Stromal cell of bone marrow (primary cell): ENCODE results near the gene INSIG2.
"Not testable (repeated sequence)": the region's sequence is repeated elsewhere in the genome, so short reads cannot be mapped to it uniquely, and the experiment has no call there.

Experiments
- DNase-seq: peaks from one replicate; pipeline ENCODE4 v3.0.0-alpha.2; 2012; ENCODE audit warnings: low read depth

The INSIG2 gene

DNA sequence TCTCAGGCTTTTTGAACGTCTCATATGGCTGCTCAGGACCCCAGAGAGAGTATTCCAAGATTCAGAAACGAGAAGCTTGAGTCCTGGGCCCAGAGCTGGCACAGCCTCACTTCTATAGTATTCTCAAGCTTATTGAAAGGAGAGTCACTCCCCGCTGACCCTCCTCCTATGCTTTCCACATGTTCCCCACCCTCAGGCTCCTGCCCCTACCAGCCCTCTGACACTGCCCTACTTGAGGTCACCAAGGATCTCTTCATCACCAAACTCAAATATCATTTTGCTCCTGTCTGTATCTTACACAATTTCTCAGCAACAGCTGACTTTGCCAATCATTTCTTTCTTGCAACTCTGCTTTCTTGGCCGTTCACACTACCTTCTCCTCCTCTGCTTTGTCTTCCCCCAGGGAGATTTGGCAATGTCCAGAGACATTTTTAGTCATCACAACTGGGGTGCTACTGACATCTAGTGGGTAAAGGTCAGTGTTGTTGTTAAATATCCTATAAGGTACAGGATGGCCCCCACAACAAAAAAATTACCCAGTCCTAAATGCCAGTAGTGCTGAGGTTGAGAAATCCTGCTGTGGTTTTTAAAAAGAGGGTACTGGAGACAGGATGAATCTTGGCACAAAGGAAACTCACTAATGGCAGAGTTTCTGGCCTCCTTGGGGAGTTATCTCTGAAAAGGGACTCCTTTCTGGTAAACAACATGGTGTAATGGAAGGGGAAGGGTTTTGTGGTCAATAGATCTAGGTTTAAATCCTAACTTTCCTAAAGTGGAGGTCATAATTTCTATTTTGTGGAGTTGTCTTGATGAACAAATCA is 26.9 kb upstream of the INSIG2 start:
- DNase-seq: peak; percentile 85

GRCh38 chr2:118062048-118062447 is 26.2 kb upstream of the INSIG2 start:
- peak; percentile 88 for DNase-seq

GRCh38 chr2:118062669-118063068 is 25.6 kb upstream of the INSIG2 start:
- DNase-seq: no peak

GRCh38 chr2:118065015-118065706 is 23.1 kb upstream of the INSIG2 start:
- DNase-seq: no peak

DNA sequence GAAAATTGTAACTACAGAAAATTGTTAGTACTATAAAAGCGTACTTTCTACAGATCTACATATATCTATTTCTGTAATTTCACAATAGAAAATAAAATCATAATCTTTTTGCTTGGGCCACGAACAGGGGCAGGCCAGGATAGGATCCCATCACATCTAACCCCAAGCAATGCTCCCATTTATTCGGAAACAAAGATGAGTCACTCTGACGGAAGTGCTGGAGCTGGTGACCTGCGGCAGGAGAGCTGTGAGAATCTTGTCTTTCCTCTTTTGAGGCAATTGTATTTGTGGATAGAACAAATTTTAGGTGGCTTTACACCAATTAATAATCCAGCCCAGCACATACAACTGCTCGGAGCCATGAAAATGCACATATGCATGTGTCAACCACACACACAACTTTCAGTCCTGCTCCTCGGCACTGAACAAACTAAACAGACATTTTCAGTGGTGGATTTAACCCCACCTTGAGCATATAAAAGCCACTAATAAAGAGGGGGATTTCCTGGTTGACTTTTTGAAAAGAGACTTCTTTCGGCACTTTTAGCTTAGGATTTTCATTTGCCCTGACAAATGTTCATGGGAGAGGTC is 22.3 kb upstream of the INSIG2 start:
- DNase-seq: no peak

GRCh38 chr2:118077636-118078247 is 10.5 kb upstream of the INSIG2 start:
- no peak for DNase-seq

GRCh38 chr2:118078734-118079133 is 9.5 kb upstream of the INSIG2 start:
- no peak for DNase-seq

- DNase-seq: no peak
Observed at GRCh38 chr2:118084491-118085089, 3.7 kb upstream of the INSIG2 start.

DNA sequence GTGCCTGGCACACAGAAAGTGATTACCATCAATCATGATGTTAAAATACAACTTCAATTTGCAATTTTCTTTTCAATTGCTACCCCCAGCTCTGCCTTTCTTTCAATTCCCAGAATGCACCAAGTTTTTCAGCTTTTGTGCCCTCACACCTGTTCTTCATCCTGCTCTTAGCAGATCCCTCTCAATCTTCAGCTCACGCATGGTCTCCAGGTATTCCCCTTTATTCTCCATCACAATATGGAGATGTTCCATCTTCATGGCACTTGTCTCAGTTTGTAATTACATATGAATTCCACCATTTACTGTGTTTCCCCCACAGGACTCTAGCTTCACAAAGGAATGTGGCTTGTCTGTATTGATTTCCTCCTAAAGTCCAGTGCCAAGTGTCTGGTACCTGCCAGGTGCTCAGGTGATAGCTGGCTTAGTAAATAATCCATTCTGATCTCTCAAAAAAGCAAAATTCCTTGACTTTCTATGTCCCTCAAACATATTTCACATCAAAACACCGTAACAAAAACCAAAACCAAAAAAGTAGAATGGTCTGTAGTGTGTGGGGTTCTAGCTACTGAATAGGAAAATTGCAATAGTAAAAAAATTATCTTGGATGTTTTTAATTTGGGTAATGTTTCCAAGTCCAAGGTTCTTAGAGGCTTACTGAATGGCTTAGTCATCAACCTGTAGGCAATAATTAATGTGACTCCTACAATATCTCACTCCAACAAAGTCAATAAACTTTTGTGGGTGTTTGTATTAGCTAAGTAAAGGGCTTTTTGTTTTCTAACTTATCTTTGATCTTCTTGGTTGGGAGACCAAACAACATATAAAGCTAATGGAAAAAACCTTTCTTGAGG is 2.9 kb upstream of the INSIG2 start:
- no peak for DNase-seq

- DNase-seq: no peak
Observed at GRCh38 chr2:118086024-118086633, 2.1 kb upstream of the INSIG2 start.

DNA sequence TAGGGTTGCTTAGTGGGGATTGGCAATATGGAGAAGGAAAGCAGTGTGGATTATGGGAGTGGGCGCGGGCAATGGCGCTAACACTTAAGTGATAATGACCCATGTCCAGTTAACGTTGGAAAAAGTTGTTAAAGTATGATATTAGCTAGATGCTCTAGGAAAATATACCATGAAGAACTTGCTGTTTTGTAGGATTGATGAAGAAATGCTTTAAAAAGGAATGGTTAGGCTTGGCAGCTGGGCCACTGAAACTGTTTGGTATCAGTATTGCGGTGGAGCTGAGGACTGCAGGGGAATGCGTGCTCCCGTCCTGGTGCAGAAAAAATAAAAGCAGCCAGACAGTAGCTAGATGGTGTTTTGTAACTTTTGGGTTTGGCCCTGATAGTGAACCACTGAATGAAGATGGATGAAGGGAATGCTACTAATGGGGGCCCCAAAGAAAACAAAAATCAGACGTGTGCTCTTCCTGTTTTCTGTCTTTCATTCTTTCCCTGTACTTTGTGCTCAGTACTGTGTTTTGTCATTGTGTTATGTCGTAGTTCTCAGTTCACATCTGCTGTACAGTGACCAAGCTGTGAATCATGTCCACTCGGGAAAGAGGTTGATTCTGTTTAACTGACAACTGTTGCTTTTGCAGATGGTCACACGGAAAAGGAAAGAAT is 999 bp downstream of the INSIG2 start:
- DNase-seq: peak; percentile 35

DNA sequence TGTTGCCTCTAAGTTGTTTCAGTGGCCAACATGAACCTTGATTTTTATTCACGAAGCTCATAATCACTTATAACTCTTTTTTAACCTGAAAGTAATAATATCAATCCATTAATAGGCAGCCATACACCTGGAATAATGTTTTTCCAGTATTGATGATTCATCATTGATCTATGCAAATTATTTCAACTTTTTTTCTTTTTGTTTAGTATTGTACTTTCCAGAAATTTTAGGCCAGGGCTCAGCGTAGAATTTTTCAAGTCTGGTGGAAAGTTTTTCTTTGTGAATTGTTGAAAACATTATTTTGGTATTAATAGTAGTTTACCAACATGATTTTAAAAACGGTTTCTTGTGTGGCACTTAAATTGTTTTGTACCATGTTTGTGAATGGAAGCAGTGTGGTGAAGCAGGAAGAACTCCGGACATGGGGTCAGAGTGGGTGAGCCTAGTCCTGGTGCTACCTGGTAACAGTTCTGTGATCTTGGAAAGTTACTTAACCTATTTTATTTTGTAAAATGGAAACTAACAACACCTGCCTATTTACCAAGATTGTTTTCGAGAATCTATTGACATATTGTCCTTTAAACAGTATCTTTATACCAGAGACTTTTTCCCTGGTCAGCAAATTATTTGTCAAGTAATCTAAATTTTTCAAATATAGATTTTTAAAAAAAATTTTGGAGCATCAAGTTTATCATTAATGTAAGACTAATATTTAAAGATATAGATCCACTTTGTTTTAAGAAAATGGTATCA is 2.3 kb downstream of the INSIG2 start:
- no peak for DNase-seq

GRCh38 chr2:118091140-118091478 is 2.8 kb downstream of the INSIG2 start:
- DNase-seq: no peak

DNA sequence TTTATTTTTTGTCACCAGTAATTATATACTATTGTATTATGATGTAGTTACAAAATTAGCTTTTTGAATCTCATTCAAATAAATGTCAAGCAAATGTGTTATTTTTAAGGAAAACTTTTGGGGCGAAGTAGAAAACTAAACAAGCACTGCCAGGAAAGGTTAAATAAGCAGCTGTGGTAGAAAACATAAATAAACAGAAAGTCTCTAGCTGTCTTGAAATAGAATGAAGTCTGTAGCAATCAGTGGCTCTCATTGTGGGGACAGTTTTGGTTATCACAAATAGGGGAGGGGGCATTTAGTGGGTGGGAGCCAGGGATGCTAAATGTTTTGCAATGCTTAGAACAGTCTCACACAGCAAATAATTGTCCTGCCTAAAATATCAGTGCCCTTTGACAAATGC is 3.4 kb downstream of the INSIG2 start:
- no peak for DNase-seq

GRCh38 chr2:118094102-118094501 is 5.8 kb downstream of the INSIG2 start:
- DNase-seq: not testable (repeated sequence)

GRCh38 chr2:118094503-118094902 is 6.2 kb downstream of the INSIG2 start:
- no peak for DNase-seq

DNA sequence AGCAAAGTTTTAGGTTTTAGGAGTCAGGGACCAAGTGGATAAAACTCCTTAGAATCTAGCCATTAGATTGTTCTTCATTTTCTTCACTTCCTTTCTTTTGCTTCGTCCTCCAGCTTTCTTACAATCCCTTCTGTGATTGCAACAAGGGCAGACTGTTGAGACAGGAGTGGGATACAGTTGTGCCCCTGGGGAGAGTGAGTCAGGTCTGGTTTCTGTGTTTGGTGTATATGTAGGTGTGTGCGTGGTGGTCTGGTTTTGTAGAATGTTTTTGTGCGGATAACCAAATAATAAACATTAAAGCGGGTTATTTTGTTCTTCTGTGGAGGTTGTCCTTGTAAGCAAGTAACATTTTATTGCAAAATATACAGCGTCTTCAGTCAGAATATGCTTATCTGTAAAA is 7.3 kb downstream of the INSIG2 start:
- peak; percentile 15 for DNase-seq

DNA sequence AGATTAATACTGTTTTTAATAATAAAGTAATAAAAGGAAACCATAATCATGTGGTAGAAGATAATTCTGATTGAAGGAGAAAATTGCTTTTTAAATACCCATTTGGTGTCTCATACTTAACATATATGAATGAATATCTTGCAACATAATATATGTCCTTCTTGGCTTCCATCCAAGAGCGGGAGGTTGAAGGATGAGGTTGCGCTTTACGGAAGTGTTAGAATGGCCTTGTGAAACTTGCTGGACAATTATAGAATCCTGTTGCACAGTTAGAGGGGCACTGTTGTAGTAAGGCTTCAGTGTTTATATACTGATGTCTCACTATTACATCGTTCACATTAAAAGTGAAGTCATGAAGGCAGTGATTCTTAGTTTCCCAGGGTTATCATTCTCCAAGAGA is 9.4 kb downstream of the INSIG2 start:
- no peak for DNase-seq

- no peak for DNase-seq
Observed at GRCh38 chr2:118098307-118099030, 10.2 kb downstream of the INSIG2 start.
